BLaER1 (cell line): ENCODE data around the gene ALDH3A2.

Experiments used
- H3K27ac ChIP-seq: shearing (Covaris generic); formaldehyde crosslinking; 2 replicates; pipeline ENCODE4 v1.8.1; 2022
- H3K27me3 ChIP-seq: shearing (Covaris generic); formaldehyde crosslinking; 2 replicates; pipeline ENCODE4 v1.8.1; 2022
- H3K36me3 ChIP-seq: shearing (Covaris generic); formaldehyde crosslinking; 2 replicates; pipeline ENCODE4 v1.8.1; 2022
- H3K4me1 ChIP-seq: shearing (Covaris generic); formaldehyde crosslinking; 2 replicates; pipeline ENCODE4 v1.8.1; 2022
- H3K4me2 ChIP-seq: shearing (Covaris generic); formaldehyde crosslinking; 2 replicates; pipeline ENCODE4 v1.8.1; 2022
- H3K4me3 ChIP-seq: shearing (Covaris generic); formaldehyde crosslinking; 2 replicates; pipeline ENCODE4 v1.8.1; 2022
- H3K9ac ChIP-seq: shearing (Covaris generic); formaldehyde crosslinking; 2 replicates; pipeline ENCODE4 v1.8.1; 2022
- H3K9me3 ChIP-seq: shearing (Covaris generic); formaldehyde crosslinking; 2 replicates; pipeline ENCODE4 v1.8.1; 2022
- H4K20me1 ChIP-seq: shearing (Covaris generic); formaldehyde crosslinking; 2 replicates; pipeline ENCODE4 v1.8.1; 2022
- Cebpa-rat ChIP-seq: shearing (Covaris generic); IDR thresholded peaks from 2 replicates; pipeline ENCODE4 v1.8.1; 2022

The ALDH3A2 gene

GRCh38 chr17:19648475-19649273 lies at the start of gene ALDH3A2:
Gene ALDH3A2, plus strand, starts transcription at chr17:19648751. Its CDS starts 221 bp downstream, at chr17:19648972.
- H3K27ac ChIP-seq = peak within 1 kb of the TSS; percentile 87
- H3K9me3 ChIP-seq = peaks cover 13% of the 10 kb centered on the region
- no peak for TF ChIP-seq Cebpa-rat
- H3K4me2 ChIP-seq = peak within 1 kb of the TSS; percentile 76
- no peaks in the 10 kb centered on the region for H4K20me1 ChIP-seq
- H3K27me3 ChIP-seq = no peaks in the 10 kb centered on the region
- H3K4me1 ChIP-seq = peaks cover 45% of the 10 kb centered on the region
- H3K9ac ChIP-seq = peak within 1 kb of the TSS; percentile 78
- H3K4me3 ChIP-seq = peak within 1 kb of the TSS; percentile 86
- H3K36me3 ChIP-seq = peaks cover 20% of the 10 kb centered on the region

GRCh38 chr17:19610311-19610710 lies 38.2 kb upstream of the ALDH3A2 start:
- no peak overlapping the region for H3K4me2 ChIP-seq
- no peaks in the 10 kb centered on the region for H3K27me3 ChIP-seq
- no peaks in the 10 kb centered on the region for H4K20me1 ChIP-seq
- no peak for TF ChIP-seq Cebpa-rat
- H3K9me3 ChIP-seq = no peaks in the 10 kb centered on the region
- no peak overlapping the region for H3K27ac ChIP-seq
- H3K4me1 ChIP-seq = no peaks in the 10 kb centered on the region
- H3K9ac ChIP-seq = no peak overlapping the region
- no peaks in the 10 kb centered on the region for H3K36me3 ChIP-seq
- no peak overlapping the region for H3K4me3 ChIP-seq

GRCh38 chr17:19610879-19611278 lies 37.7 kb upstream of the ALDH3A2 start:
- Histone ChIP-seq H3K9me3 (no peaks in the 10 kb centered on the region), H3K27me3 (no peaks in the 10 kb centered on the region), H4K20me1 (no peaks in the 10 kb centered on the region), H3K4me1 (no peaks in the 10 kb centered on the region), H3K4me3 (no peak overlapping the region), H3K9ac (no peak overlapping the region), H3K4me2 (no peak overlapping the region), H3K36me3 (no peaks in the 10 kb centered on the region), H3K27ac (no peak overlapping the region)
- no peak for TF ChIP-seq Cebpa-rat

- H3K4me2 ChIP-seq = no peak overlapping the region
- no peaks in the 10 kb centered on the region for H3K36me3 ChIP-seq
- no peak overlapping the region for H3K9ac ChIP-seq
- TF ChIP-seq Cebpa-rat = no peak
- H3K4me1 ChIP-seq = no peaks in the 10 kb centered on the region
- H3K27ac ChIP-seq = no peak overlapping the region
- no peaks in the 10 kb centered on the region for H4K20me1 ChIP-seq
- H3K4me3 ChIP-seq = no peak overlapping the region
- H3K27me3 ChIP-seq = no peaks in the 10 kb centered on the region
- peaks cover 21% of the 10 kb centered on the region for H3K9me3 ChIP-seq
Measured at GRCh38 chr17:19613979-19614378, 34.6 kb upstream of the ALDH3A2 start.

GRCh38 chr17:19614900-19615299 lies 33.7 kb upstream of the ALDH3A2 start:
- Histone ChIP-seq H3K4me1 (no peaks in the 10 kb centered on the region), H3K27me3 (no peaks in the 10 kb centered on the region), H3K27ac (no peak overlapping the region), H4K20me1 (no peaks in the 10 kb centered on the region), H3K4me3 (no peak overlapping the region), H3K36me3 (no peaks in the 10 kb centered on the region), H3K9me3 (peaks cover 30% of the 10 kb centered on the region), H3K4me2 (no peak overlapping the region), H3K9ac (no peak overlapping the region)
- TF ChIP-seq Cebpa-rat = no peak

GRCh38 chr17:19618015-19618414 lies 30.5 kb upstream of the ALDH3A2 start:
- H3K9me3 ChIP-seq = peaks cover 45% of the 10 kb centered on the region
- TF ChIP-seq Cebpa-rat = no peak
- no peaks in the 10 kb centered on the region for H3K27me3 ChIP-seq
- no peak overlapping the region for H3K4me3 ChIP-seq
- no peaks in the 10 kb centered on the region for H3K36me3 ChIP-seq
- no peaks in the 10 kb centered on the region for H4K20me1 ChIP-seq
- no peaks in the 10 kb centered on the region for H3K4me1 ChIP-seq
- H3K4me2 ChIP-seq = no peak overlapping the region
- H3K9ac ChIP-seq = no peak overlapping the region
- no peak overlapping the region for H3K27ac ChIP-seq

- Histone ChIP-seq H3K4me2 (no peak overlapping the region), H3K27ac (no peak overlapping the region), H3K9ac (no peak overlapping the region), H3K4me1 (no peaks in the 10 kb centered on the region), H4K20me1 (no peaks in the 10 kb centered on the region), H3K36me3 (no peaks in the 10 kb centered on the region), H3K27me3 (no peaks in the 10 kb centered on the region), H3K4me3 (no peak overlapping the region), H3K9me3 (peaks cover 45% of the 10 kb centered on the region)
- no peak for TF ChIP-seq Cebpa-rat
Measured at GRCh38 chr17:19619705-19620325, 28.7 kb upstream of the ALDH3A2 start.

GRCh38 chr17:19621697-19622096 lies 26.9 kb upstream of the ALDH3A2 start:
- Histone ChIP-seq H3K36me3 (no peaks in the 10 kb centered on the region), H3K4me2 (no peak overlapping the region), H3K4me1 (no peaks in the 10 kb centered on the region), H3K27ac (no peak overlapping the region), H3K9ac (no peak overlapping the region), H3K4me3 (no peak overlapping the region), H4K20me1 (no peaks in the 10 kb centered on the region), H3K27me3 (no peaks in the 10 kb centered on the region), H3K9me3 (peaks cover 45% of the 10 kb centered on the region)
- TF ChIP-seq Cebpa-rat = no peak

GRCh38 chr17:19626079-19626478 lies 22.5 kb upstream of the ALDH3A2 start:
- H4K20me1 ChIP-seq = no peaks in the 10 kb centered on the region
- no peak overlapping the region for H3K9ac ChIP-seq

GRCh38 chr17:19629449-19629848 lies 19.1 kb upstream of the ALDH3A2 start:
- H3K27me3 ChIP-seq = no peaks in the 10 kb centered on the region
- H3K9me3 ChIP-seq = no peaks in the 10 kb centered on the region
- no peaks in the 10 kb centered on the region for H3K36me3 ChIP-seq
- no peak overlapping the region for H3K9ac ChIP-seq
- no peak overlapping the region for H3K27ac ChIP-seq
- no peak overlapping the region for H3K4me2 ChIP-seq
- H4K20me1 ChIP-seq = no peaks in the 10 kb centered on the region
- no peak overlapping the region for H3K4me3 ChIP-seq
- H3K4me1 ChIP-seq = no peaks in the 10 kb centered on the region
- TF ChIP-seq Cebpa-rat = no peak

More at GRCh38 chr17:19626079-19626478, 22.5 kb upstream of the ALDH3A2 start:
- Histone ChIP-seq H3K4me2 (no peak overlapping the region), H3K4me1 (no peaks in the 10 kb centered on the region), H3K36me3 (no peaks in the 10 kb centered on the region), H3K9me3 (peaks cover 3% of the 10 kb centered on the region), H3K27me3 (no peaks in the 10 kb centered on the region), H3K27ac (no peak overlapping the region), H3K4me3 (no peak overlapping the region)
- no peak for TF ChIP-seq Cebpa-rat
